Measurements from ENCODE around the gene SQSTM1. TPM values are rescaled to one million over a fixed set of nuclear protein-coding genes. Genes with fewer than 3 reads are reported as not detected.
A peak's percentile ranks its signal among the peaks of the same experiment; 100 is the strongest.
"Not testable (repeated sequence)": the region's sequence is repeated elsewhere in the genome, so short reads cannot be mapped to it uniquely, and the experiment has no call there.

Gene SQSTM1
- total and polyA plus RNA-seq, 11 donors = 177 to 747 (median 396) TPM

DNA sequence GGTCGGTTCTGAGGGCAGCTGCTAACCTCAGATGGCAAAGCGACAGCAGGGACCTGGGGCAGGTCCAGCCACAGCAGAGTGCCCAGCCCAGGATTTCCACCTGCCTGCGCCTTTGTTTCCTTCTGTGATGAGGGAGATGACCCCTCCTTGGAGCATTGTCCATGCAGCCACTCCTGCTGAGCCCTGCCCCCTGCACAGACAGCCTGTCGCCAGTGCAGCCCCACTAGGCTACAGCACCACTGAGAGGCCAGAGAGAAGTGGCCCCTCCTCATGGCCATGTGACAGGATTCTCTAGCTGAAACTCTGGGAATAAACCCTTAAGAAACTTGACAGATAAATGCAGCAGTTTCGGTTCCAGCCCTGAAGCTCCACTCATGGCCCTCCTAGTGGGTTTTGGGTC lies 48.4 kb downstream of the SQSTM1 start:
- 77 to 81% (median 78%) methylated on average over 4 to 5 of the region's 5 CpGs for WGBS, 4 donors
- intact Hi-C loops (cut with DNase I) = loop anchor here in 1 of 10 donors (5.0 kb wide), 1 partner anchor 38 kb away; the partner anchor contains the start of gene TBC1D9B
- TF ChIP-seq, protein P1, sequence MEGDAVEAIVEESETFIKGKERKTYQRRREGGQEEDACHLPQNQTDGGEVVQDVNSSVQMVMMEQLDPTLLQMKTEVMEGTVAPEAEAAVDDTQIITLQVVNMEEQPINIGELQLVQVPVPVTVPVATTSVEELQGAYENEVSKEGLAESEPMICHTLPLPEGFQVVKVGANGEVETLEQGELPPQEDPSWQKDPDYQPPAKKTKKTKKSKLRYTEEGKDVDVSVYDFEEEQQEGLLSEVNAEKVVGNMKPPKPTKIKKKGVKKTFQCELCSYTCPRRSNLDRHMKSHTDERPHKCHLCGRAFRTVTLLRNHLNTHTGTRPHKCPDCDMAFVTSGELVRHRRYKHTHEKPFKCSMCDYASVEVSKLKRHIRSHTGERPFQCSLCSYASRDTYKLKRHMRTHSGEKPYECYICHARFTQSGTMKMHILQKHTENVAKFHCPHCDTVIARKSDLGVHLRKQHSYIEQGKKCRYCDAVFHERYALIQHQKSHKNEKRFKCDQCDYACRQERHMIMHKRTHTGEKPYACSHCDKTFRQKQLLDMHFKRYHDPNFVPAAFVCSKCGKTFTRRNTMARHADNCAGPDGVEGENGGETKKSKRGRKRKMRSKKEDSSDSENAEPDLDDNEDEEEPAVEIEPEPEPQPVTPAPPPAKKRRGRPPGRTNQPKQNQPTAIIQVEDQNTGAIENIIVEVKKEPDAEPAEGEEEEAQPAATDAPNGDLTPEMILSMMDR (IDR thresholded peaks at IDR 0.05) = no peak
- TF ChIP-seq POLR2A (IDR thresholded peaks at IDR 0.05) = no peak
- H3K9me3 ChIP-seq = no peaks in the 10 kb centered on the region
- peaks cover 0 to 15% (median 1%) of the 10 kb centered on the region in 12 donors for H3K4me1 ChIP-seq
- no peak overlapping the region for H3K4me3 ChIP-seq
- no peaks in the 10 kb centered on the region for H3K27me3 ChIP-seq
- H3K36me3 ChIP-seq = peaks cover 0 to 91% (median 56%) of the 10 kb centered on the region in 9 donors
- ATAC-seq = peak in 1 of 4 donors; percentile 39
- peak in 1 of 5 donors; percentile 60 for DNase-seq
- H3K27ac ChIP-seq = peak overlapping the region in 3 of 12 donors; percentile 18 to 74 (median 41)

DNA sequence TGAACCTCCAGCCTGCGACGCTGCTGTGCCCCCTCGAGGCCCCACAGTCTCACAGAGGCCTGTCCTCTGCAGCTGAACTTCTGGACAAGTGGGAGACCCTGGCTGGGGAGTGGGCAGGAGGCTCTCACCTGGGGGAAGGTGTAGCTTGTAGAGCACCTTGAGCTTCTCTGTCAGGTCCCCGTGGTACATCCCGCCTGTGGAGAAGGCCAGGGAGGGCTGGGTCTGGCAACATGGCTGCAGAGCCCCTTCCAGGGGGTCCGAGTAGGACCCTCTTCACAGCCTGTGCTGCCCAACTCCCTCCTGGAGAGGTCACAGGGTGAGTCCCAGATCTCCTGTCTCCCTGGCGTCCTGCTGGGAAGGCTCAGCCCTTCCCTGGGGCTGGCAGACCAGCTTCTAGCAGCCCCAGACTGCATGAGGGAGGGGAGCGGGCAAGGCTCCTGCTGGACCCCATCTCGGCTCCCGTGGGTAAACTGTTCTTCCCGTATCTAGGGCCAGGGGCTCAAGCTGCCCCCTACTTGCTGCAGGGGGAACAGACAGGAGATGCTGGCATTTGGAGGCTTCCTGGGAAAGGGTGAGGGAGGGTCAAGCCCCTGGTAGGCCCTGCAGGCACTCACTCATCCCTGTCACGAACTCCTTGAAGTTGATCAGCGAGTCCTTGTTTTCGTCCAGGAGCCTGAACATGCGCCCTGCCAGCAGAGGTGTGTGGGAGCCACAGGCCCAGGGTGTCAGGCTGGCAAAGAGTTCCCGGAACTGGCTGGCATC lies 49.1 kb downstream of the SQSTM1 start:
- Histone ChIP-seq H3K27me3 (no peaks in the 10 kb centered on the region), H3K9me3 (no peaks in the 10 kb centered on the region), H3K4me3 (no peak overlapping the region), H3K36me3 (peaks cover 0 to 92% (median 56%) of the 10 kb centered on the region in 9 donors), H3K4me1 (peaks cover 0 to 15% (median 1%) of the 10 kb centered on the region in 12 donors), H3K27ac (peak overlapping the region in 6 of 12 donors; percentile 18 to 74 (median 42))
- ATAC-seq = peak in 1 of 4 donors; percentile 38
- 76 to 88% (median 84%) methylated on average over 9 to 16 of the region's 16 CpGs for WGBS, 4 donors
- intact Hi-C loops (cut with DNase I) = loop anchor here in 3 of 10 donors (1.0 to 5.0 kb wide), 2 partner anchors 37 to 38 kb away; partner anchors contain the start of gene TBC1D9B (in 2 of the 3)
- no peak for DNase-seq
- TF ChIP-seq, protein P1 (IDR thresholded peaks at IDR 0.05) = peak in 1 of 12 donors; percentile 4
- no peak for TF ChIP-seq POLR2A (IDR thresholded peaks at IDR 0.05)

DNA sequence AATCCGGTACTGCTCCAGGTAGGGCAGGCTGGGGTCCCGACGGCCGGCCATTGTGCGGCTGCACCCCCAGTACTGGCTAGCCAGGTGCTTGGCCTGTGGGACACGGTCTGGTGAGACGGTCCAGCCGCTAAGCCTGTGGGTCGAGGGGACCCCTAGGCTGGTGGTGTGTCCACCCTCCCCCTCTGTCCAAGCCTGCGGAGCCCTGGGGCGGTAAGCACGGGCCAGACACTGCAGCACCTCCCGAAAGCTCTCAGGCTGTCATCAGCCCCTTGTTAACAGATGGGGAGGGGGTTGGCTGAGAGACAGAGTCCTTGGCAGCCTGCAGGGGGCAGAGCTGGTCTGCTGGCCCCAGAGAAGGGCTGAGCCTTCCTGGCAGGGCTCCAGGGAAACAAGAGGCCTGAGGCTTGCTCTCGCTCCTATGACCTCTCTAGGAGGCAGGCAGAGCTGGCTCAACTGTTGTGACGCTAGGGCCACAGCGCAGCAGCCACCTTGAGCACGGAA lies 49.7 kb downstream of the SQSTM1 start:
- ATAC-seq (peak; percentile 27 to 80 (median 67)), DNase-seq (peak in 4 of 5 donors; percentile 34 to 89 (median 76))
- intact Hi-C loops (cut with DNase I) = loop anchor here in 2 of 10 donors (1.0 to 5.0 kb wide), 2 partner anchors 37 to 38 kb away; partner anchors contain the start of gene TBC1D9B (in 1 of the 2)
- Histone ChIP-seq H3K27me3 (no peaks in the 10 kb centered on the region), H3K27ac (peak overlapping the region in 6 of 12 donors; percentile 18 to 74 (median 39)), H3K4me1 (peaks cover 0 to 15% (median 1%) of the 10 kb centered on the region in 12 donors), H3K4me3 (no peak overlapping the region), H3K36me3 (peaks cover 0 to 92% (median 57%) of the 10 kb centered on the region in 9 donors), H3K9me3 (no peaks in the 10 kb centered on the region)
- 25 to 57% (median 50%) methylated on average over 4 to 17 of the region's 17 CpGs for WGBS, 4 donors
- TF ChIP-seq, protein P1 (IDR thresholded peaks at IDR 0.05) = peak in 9 of 12 donors; percentile 13 to 69 (median 46)
- TF ChIP-seq POLR2A (IDR thresholded peaks at IDR 0.05) = no peak

DNA sequence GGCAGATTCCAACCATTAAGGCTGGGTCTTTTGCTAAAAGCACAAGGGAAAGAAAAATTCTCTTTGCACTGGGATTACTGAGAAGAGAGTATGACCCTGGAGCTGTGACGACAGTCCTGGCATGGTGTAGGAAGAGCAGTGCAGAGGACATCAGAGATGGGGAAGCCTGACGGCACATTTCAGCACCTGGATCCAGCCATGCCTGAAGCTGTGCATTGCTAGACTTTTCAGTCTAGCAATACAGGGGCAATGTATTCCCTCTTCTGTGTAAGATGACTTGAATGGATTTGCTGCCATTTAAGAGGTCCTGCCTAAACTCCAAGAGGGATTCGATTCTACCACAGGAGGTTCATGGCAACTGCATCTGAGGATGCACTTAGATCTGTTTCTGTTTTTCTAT lies 50.2 kb downstream of the SQSTM1 start:
- DNase-seq (no peak), ATAC-seq (no peak)
- Histone ChIP-seq H3K9me3 (no peaks in the 10 kb centered on the region), H3K27me3 (no peaks in the 10 kb centered on the region), H3K27ac (peak overlapping the region in 6 of 12 donors; percentile 10 to 74 (median 39)), H3K4me3 (no peak overlapping the region), H3K4me1 (peaks cover 0 to 15% (median 1%) of the 10 kb centered on the region in 12 donors), H3K36me3 (peaks cover 0 to 94% (median 60%) of the 10 kb centered on the region in 9 donors)
- 77 to 89% (median 84%) methylated on average over 3 of the region's 3 CpGs for WGBS, 4 donors
- TF ChIP-seq, protein P1 (IDR thresholded peaks at IDR 0.05) = no peak
- no peak for TF ChIP-seq POLR2A (IDR thresholded peaks at IDR 0.05)
- intact Hi-C loops (cut with DNase I) = loop anchor here in 2 of 10 donors (1.0 to 5.0 kb wide), 2 partner anchors 36 to 37 kb away; partner anchors contain the start of gene TBC1D9B (in 1 of the 2)

DNA sequence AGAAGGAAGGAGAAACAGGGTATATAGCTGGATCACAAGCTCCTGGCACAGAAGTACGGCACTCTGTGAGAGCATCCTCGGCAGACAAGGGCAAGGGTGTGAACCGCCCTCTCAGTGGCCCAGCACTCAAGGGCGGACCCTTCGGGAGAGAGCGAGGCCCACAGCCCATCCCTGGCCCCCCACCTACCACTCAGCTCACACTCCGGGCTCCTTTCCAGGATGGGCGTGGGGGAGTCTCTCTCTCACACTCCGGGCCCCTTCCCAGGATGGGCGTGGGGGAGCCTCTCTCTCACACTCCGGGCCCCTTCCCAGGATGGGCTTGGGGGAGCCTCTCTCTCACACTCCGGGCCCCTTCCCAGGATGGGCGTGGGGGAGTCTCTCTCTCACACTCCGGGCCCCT lies 50.8 kb downstream of the SQSTM1 start:
- not testable (repeated sequence) for H3K27me3 ChIP-seq, H3K4me3 ChIP-seq, H3K9me3 ChIP-seq, ATAC-seq, DNase-seq
- 75 to 85% (median 81%) methylated on average over 10 to 14 of the region's 14 CpGs for WGBS, 4 donors
- intact Hi-C loops (cut with DNase I) = loop anchor here in 1 of 10 donors (5.0 kb wide), 1 partner anchor 36 kb away; the partner anchor contains the start of gene TBC1D9B
- Histone ChIP-seq H3K27ac (peak overlapping the region in 4 of 12 donors; percentile 23 to 74 (median 39)), H3K4me1 (peaks cover 0 to 15% (median 1%) of the 10 kb centered on the region in 12 donors), H3K36me3 (peaks cover 0 to 95% (median 66%) of the 10 kb centered on the region in 9 donors)
